Lower leg skin (tissue), 3 donors: ENCODE data around the gene KLHL14.

Source experiments
- CTCF ChIP-seq, 3 donors: fragments of 450-650 bp; IDR thresholded peaks; one replicate each; pipeline ENCODE4 v1.5.1; 2016; ENCODE audit warnings: antibody characterized with exemption in 3 of 3, mild to moderate bottlenecking in 3 of 3, moderate library complexity in 2 of 3
- POLR2A ChIP-seq, 2 donors: fragments of 450-650 bp; IDR thresholded peaks; one replicate each; pipeline ENCODE4 v1.6.1; 2016 to 2017; ENCODE audit warnings: antibody characterized with exemption in 2 of 2, mild to moderate bottlenecking in 1 of 2, moderate library complexity in 1 of 2

- no peak for TF ChIP-seq CTCF (IDR thresholded peaks at IDR 0.05)
- no peak for TF ChIP-seq POLR2A (IDR thresholded peaks at IDR 0.05)
Measured at GRCh38 chr18:32773382-32773712, 524 bp upstream of the KLHL14 start.
